Hepatocyte (in vitro differentiated cells): ENCODE results near the gene WNT3A. TPM values are rescaled to one million over a fixed set of nuclear protein-coding genes. Genes with fewer than 3 reads are reported as not detected.

Experiments
- DNase-seq: peaks from one replicate; pipeline ENCODE4 v3.0.0-alpha.2; 2016; ENCODE audit warnings: low spot score
- H2AFZ ChIP-seq: fragments of 200-600 bp; sonication (generic); 2 replicates; pipeline ENCODE4 v1.6.0; 2016; ENCODE audit warnings: antibody characterized with exemption, mild to moderate bottlenecking
- H3K27ac ChIP-seq: fragments of 200-600 bp; sonication (generic); 2 replicates; pipeline ENCODE4 v1.5.1; 2016; ENCODE audit warnings: mild to moderate bottlenecking
- H3K27me3 ChIP-seq: fragments of 200-600 bp; sonication (generic); 2 replicates; pipeline ENCODE4 v1.6.1; 2016
- H3K36me3 ChIP-seq: fragments of 200-600 bp; sonication (generic); replicated peaks from 2 replicates; pipeline ENCODE4 v1.5.1; 2016; ENCODE audit warnings: low read depth; ENCODE audit not compliant: insufficient read depth
- H3K4me1 ChIP-seq: fragments of 200-600 bp; sonication (generic); 2 replicates; pipeline ENCODE4 v1.5.1; 2016; ENCODE audit warnings: mild to moderate bottlenecking, moderate library complexity; ENCODE audit not compliant: insufficient read depth
- H3K4me2 ChIP-seq: fragments of 200-600 bp; sonication (generic); 2 replicates; pipeline ENCODE4 v1.6.0; 2016
- H3K4me3 ChIP-seq: fragments of 200-600 bp; sonication (generic); 2 replicates; pipeline ENCODE4 v1.5.1; 2016; ENCODE audit warnings: mild to moderate bottlenecking
- H3K79me2 ChIP-seq: fragments of 200-600 bp; sonication (generic); 2 replicates; pipeline ENCODE4 v1.6.0; 2017; ENCODE audit warnings: mild to moderate bottlenecking
- H3K9me2 ChIP-seq: fragments of 200-600 bp; sonication (generic); replicated peaks from 2 replicates; pipeline ENCODE4 v1.6.0; 2017; ENCODE audit warnings: mild to moderate bottlenecking; ENCODE audit not compliant: insufficient read depth
- H3K9me3 ChIP-seq: fragments of 200-600 bp; sonication (generic); 2 replicates; pipeline ENCODE4 v1.5.1; 2016; ENCODE audit warnings: low read depth, mild to moderate bottlenecking
- H4K20me1 ChIP-seq: fragments of 200-600 bp; sonication (generic); 2 replicates; pipeline ENCODE4 v1.6.0; 2016; ENCODE audit warnings: mild to moderate bottlenecking; ENCODE audit not compliant: insufficient read depth, poor library complexity, severe bottlenecking
- CTCF ChIP-seq: fragments of 200-600 bp; sonication (generic); IDR thresholded peaks from 2 replicates; pipeline ENCODE4 v1.5.1; 2016; ENCODE audit warnings: antibody characterized with exemption, mild to moderate bottlenecking; ENCODE audit not compliant: poor library complexity
- EZH2 ChIP-seq: fragments of 200-600 bp; sonication (generic); IDR thresholded peaks from 2 replicates; pipeline ENCODE4 v1.6.1; 2016; ENCODE audit warnings: antibody characterized with exemption, mild to moderate bottlenecking, borderline replicate concordance
- EZH2phosphoT487 ChIP-seq: fragments of 200-600 bp; sonication (generic); IDR thresholded peaks from one replicate; pipeline ENCODE4 v1.6.1; 2018; ENCODE audit warnings: antibody characterized with exemption, mild to moderate bottlenecking, low read depth, moderate library complexity; ENCODE audit not compliant: unreplicated experiment, severe bottlenecking
- WGBS: methylation state at CpG from one replicate; pipeline ENCODE4 v1.1.6; 2016; ENCODE audit warnings: low lambda C conversion rate; ENCODE audit errors: missing lambda C conversion rate; 5-methylcytosine and 5-hydroxymethylcytosine counted together
- polyA plus RNA-seq: library from polyadenylated mRNA; unstranded; fragments of >200 nt; fragmentation: Nextera tagmentation; extraction: Ambion mirVana; gene quantifications from 2 replicates; pipeline ENCODE4 v1.2.1, GENCODE V29; 2016
- total RNA-seq: library from RNA; depleted of rRNA; stranded (reverse); fragments of >200 nt; gene quantifications from 2 replicates; pipeline ENCODE4 v1.2.3, GENCODE V29; 2014

The WNT3A gene
- total RNA-seq (0.03 and 0.20 TPM in 2 replicates), polyA plus RNA-seq (not detected in 2 replicates)

GRCh38 chr1:228006786-228007048, at the start of gene WNT3A:
Gene WNT3A (plus strand): TSS chr1:228006998. CDS start chr1:228007129, 131 bp downstream.
- H3K9me2 ChIP-seq = no peaks in the 10 kb centered on the region
- H3K27me3 ChIP-seq = peaks cover 85% of the 10 kb centered on the region
- peaks cover 7% of the 10 kb centered on the region for H3K4me1 ChIP-seq
- no peak within 1 kb of the TSS for H3K4me3 ChIP-seq
- peak within 1 kb of the TSS; percentile 86 for H3K4me2 ChIP-seq
- no peaks in the 10 kb centered on the region for H4K20me1 ChIP-seq
- no peak for DNase-seq
- no peaks in the 10 kb centered on the region for H3K36me3 ChIP-seq
- no peak within 1 kb of the TSS for H3K27ac ChIP-seq
- TF ChIP-seq EZH2phosphoT487 = no peak
- TF ChIP-seq CTCF = no peak
- TF ChIP-seq EZH2 = no peak
- peak within 1 kb of the TSS; percentile 52 for H2AFZ ChIP-seq
- H3K79me2 ChIP-seq = no peaks in the 10 kb centered on the region
- no CpG with 5 or more reads among the region's 48 CpGs for WGBS
- no peaks in the 10 kb centered on the region for H3K9me3 ChIP-seq

- WGBS = 71% methylated on average over 2 of the region's 2 CpGs
These were observed 48.0 kb upstream of the WNT3A start for GRCh38 chr1:227958617-227959324.

GRCh38 chr1:227959325-227959860, 47.4 kb upstream of the WNT3A start:
- TF ChIP-seq CTCF (no peak), EZH2 (no peak), EZH2phosphoT487 (no peak)
- H3K79me2 ChIP-seq = no peaks in the 10 kb centered on the region
- no peak overlapping the region for H3K4me3 ChIP-seq
- peaks cover 6% of the 10 kb centered on the region for H3K4me1 ChIP-seq
- H4K20me1 ChIP-seq = no peaks in the 10 kb centered on the region
- no peak for DNase-seq
- H3K9me3 ChIP-seq = no peaks in the 10 kb centered on the region
- 92% methylated on average over 10 of the region's 10 CpGs for WGBS
- H3K27me3 ChIP-seq = peaks cover 6% of the 10 kb centered on the region
- H2AFZ ChIP-seq = no peak overlapping the region
- no peaks in the 10 kb centered on the region for H3K9me2 ChIP-seq
- H3K36me3 ChIP-seq = no peaks in the 10 kb centered on the region
- no peak overlapping the region for H3K4me2 ChIP-seq
- no peak overlapping the region for H3K27ac ChIP-seq

More at GRCh38 chr1:227958617-227959324, 48.0 kb upstream of the WNT3A start:
- H3K27me3 ChIP-seq = peaks cover 6% of the 10 kb centered on the region
- no peaks in the 10 kb centered on the region for H3K9me2 ChIP-seq
- H3K4me3 ChIP-seq = no peak overlapping the region
- H3K4me2 ChIP-seq = no peak overlapping the region
- H3K79me2 ChIP-seq = no peaks in the 10 kb centered on the region
- H3K4me1 ChIP-seq = peaks cover 11% of the 10 kb centered on the region
- no peaks in the 10 kb centered on the region for H4K20me1 ChIP-seq
- no peak overlapping the region for H3K27ac ChIP-seq
- no peak overlapping the region for H2AFZ ChIP-seq
- DNase-seq = no peak
- no peaks in the 10 kb centered on the region for H3K36me3 ChIP-seq
- H3K9me3 ChIP-seq = no peaks in the 10 kb centered on the region
- TF ChIP-seq CTCF = no peak
- TF ChIP-seq EZH2phosphoT487 = no peak
- no peak for TF ChIP-seq EZH2
